GM18511 (cell line): ENCODE results near the gene NPW.
"Not testable (repeated sequence)": the region's sequence is repeated elsewhere in the genome, so short reads cannot be mapped to it uniquely, and the experiment has no call there.

Experiments
- ATAC-seq: cut with Tn5 transposase; IDR thresholded peaks from one replicate; pipeline ENCODE4 v1.9.1; 2021; ENCODE audit warnings: mild to moderate bottlenecking, moderate library complexity; ENCODE audit not compliant: unreplicated experiment

The NPW gene

GRCh38 chr16:2001456-2002355 lies 17.9 kb upstream of the NPW start:
- ATAC-seq = no peak

- no peak for ATAC-seq
Observed at GRCh38 chr16:2002406-2003230, 17.0 kb upstream of the NPW start.

DNA sequence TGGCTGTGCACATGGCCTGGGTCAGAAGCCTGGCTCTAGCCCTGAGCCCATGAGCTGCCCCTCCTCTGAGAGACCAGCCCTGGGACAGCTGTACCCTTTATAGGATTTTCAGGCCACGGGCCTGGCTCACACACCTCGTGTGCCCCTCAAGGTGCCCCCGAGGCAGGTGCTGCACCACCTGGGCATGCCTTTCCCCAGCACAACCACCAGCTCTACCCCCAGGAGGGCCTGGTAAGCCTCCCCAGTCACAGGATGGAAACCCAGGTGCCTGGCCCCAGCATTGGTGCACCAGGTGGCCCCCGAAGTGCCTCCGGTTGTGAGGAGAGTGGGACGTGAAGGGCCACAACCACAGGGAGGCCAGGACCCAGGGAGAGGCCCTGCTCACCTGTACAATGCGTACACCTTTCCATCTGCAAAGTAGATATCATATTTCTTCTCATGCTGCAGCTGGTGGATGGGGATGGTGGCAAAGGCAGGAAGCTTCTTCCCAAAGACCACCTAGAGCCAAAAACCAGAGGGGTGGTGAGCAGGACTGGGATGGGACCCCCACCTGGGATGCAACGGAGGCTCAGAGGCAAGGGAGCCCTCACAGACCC lies 16.3 kb upstream of the NPW start:
- ATAC-seq = no peak

DNA sequence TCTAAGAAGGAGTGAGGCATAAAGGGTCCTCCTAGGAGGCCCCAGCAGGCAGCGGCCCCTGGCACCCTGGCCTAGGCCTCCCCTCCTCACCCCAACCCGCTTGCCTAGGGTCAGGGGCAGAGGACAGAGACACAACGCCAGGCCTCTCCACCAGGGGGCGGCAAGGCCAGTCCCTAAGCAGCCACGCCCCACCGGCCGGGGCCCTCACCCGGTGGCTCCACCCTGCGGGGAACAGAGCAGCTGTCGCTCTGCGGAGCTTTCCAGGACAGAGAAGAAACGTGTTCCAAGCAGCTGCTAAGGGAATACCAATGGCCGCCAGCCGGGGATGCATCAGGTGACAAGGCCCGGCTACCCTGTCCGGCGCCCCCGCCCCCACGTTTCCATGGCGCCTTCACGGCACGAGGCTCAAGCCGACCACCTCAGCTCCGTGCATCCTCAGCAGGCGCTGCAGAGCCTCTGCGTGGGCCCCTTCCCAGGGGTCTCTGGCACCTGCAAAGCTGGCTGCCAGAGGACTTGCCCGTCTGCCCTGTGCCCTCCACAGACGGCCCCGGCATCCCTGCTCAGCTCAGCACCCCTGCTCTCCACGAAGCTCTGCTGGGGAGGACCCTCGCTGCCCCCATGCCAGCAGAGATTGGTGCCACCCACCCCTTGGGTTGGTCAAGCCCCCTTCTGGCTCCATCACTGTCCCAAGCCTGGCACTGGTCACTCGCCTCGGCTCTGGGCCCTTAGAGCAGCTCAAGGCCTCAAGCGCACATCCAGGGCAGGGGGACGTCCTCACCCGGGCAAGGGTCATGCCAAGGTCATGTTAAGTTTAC lies 15.6 kb upstream of the NPW start:
- ATAC-seq = no peak

GRCh38 chr16:2004795-2005517 lies 14.6 kb upstream of the NPW start:
- ATAC-seq = no peak

DNA sequence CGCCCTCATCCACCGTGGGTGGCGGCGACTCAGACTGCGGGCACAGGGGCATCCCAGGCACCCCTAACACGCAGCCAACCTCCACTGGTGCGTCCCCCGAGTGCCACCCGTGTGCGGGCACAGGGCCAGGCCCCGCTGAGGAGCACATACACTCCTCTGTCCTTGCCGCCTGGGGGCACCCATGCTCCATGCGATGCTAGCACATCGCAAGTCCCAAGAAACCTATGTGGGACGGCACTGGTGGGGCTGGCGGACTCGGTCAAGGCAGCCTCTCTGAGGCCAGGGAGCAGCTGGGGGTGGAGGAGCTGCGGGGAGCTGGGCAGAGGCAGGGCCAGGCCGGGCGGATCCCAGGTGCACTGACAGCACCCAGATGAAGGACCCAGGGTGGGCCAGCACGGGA lies 13.9 kb upstream of the NPW start:
- no peak for ATAC-seq

GRCh38 chr16:2006317-2006716 lies 13.3 kb upstream of the NPW start:
- no peak for ATAC-seq

DNA sequence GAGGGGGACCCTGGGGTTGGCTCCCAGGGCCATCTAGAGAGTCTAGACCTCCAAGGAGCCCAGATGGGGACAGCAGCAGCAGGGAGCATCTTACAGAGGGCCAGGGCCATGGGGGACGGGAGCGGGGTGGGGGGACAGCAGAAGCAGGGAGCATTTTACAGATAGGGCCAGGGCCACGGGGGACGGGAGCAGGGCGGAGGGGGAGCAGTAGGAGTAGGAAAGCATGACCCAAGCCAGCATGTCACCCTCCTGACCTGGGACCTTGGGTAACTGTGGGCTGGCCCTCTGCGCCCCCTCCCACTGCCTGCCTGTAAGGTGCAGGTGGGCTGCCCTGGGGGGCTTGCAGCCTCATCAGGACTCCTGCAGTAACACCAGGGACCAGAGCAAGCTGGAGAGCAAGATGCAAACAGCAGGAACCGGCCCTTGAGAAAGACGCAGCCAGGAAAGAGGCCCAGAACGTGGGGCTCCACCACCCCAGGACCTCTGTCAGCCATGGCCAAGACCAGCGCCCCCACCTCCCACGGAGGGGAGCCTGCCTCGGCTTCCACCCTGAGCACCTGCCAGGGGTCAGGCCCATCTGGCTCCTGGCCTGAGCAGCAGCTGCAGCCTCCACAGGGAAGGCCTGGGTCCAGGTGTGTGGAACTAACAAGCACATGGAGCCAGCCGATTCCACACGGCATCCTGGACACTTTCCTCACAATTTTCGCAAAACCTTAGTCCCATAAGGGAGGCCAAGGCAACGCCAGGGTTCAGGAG lies 12.3 kb upstream of the NPW start:
- no peak for ATAC-seq

GRCh38 chr16:2008009-2008526 lies 11.5 kb upstream of the NPW start:
- no peak for ATAC-seq

GRCh38 chr16:2008631-2009163 lies 10.9 kb upstream of the NPW start:
- no peak for ATAC-seq

GRCh38 chr16:2009164-2009711 lies 10.3 kb upstream of the NPW start:
- peak; percentile 30 for ATAC-seq

GRCh38 chr16:2009791-2010510 lies 9.6 kb upstream of the NPW start, which contains the start of gene ZNF598:
TSS of gene ZNF598 (minus strand) at chr16:2009821.
- peak; percentile 92 for ATAC-seq

GRCh38 chr16:2011726-2012125 lies 7.9 kb upstream of the NPW start:
- ATAC-seq = not testable (repeated sequence)

DNA sequence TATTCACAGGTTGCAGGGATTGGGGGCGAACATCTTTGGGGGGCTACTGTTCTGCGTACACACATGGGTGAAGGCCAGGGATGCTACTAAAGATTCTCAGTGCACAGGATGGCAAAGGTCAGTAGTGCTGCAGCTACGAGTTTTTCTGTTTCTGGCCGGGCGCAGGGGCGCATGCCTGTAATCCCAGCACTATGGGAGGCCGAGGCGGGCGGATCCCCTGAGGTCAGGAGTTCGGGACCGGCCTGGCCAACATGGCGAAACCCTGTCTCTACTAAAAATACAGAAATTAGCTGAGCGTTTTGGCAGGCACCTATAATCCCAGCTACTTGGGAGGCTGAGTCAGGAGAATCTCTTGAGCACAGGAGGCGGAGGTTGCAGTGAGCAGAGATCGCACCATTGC lies 6.1 kb upstream of the NPW start:
- ATAC-seq = no peak

- ATAC-seq = no peak
Observed at GRCh38 chr16:2015117-2015946, 4.3 kb upstream of the NPW start.

DNA sequence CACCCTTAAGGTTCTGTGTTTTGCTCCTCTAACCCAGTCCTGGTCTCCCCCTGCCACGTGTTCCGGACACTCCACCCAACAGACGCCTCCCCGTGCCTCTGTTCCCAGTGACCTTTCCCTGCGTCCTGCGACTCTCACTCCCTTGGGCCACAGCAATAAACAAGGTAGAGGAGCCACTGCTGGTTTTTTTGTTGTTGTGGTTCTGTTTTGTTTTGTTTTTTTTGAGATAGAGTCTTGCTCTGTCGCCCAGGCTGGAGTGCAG lies 3.7 kb upstream of the NPW start:
- no peak for ATAC-seq

DNA sequence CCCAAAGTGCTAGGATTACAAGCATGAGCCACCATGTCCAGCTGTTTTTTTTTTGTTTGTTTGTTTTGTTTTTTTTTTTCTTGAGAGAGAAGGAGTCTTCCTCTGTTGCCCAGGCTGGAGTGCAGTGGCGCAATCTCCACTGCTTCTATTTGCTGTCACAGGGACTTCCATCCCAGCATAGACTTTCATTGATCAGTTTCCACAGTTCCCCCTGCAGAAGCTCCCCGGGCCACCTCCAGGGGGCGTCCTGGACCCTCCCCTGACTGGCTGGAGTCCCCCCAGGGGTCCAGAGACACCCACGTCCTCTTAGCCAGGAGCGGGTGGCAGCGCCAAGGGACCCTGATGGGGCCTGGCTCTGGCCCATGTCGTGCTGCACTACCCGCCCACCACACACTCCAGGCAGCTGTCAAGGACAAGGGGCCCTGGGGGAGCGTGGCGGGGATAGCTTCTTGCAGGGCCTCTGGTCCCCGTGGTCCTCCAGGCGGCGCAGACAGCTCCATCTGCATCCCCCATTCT lies 3.1 kb upstream of the NPW start:
- ATAC-seq = no peak
